PFSK-1 (cell line): ENCODE data around the gene IFI27.

Source experiments
- FOXP2 ChIP-seq: optimal IDR thresholded peaks from 2 replicates; pipeline ENCODE3; 2011; ENCODE audit warnings: borderline replicate concordance, control low read depth, inconsistent platforms; ENCODE audit not compliant: insufficient read depth; ENCODE audit errors: extremely low read length, extremely low read depth
- POLR2AphosphoS5 ChIP-seq: IDR thresholded peaks from 2 replicates; pipeline ENCODE4 v1.6.1; 2012; ENCODE audit warnings: low read depth, mild to moderate bottlenecking, control low read depth, low read length, moderate library complexity
- SIN3A ChIP-seq: IDR thresholded peaks from 2 replicates; pipeline ENCODE4 v1.6.1; 2012; ENCODE audit warnings: mild to moderate bottlenecking, low read length, moderate library complexity, borderline replicate concordance; ENCODE audit not compliant: insufficient read depth
- TAF1 ChIP-seq: IDR thresholded peaks from 2 replicates; pipeline ENCODE4 v1.6.1; 2012; ENCODE audit warnings: low read length, control low read depth, borderline replicate concordance; ENCODE audit not compliant: insufficient read depth
- TF ChIP-seq, protein P1 (sequence below), 2 experiments: IDR thresholded peaks; 2 replicates each; pipeline versions ENCODE4 v1.6.1 to v1.8.0; 2011 to 2012; ENCODE audit warnings: low read depth in 2 of 2, low read length in 2 of 2, control low read depth in 1 of 2, inconsistent platforms in 1 of 2, mild to moderate bottlenecking in 1 of 2, moderate library complexity in 1 of 2; ENCODE audit not compliant: insufficient read depth in 1 of 2

IFI27 gene

DNA sequence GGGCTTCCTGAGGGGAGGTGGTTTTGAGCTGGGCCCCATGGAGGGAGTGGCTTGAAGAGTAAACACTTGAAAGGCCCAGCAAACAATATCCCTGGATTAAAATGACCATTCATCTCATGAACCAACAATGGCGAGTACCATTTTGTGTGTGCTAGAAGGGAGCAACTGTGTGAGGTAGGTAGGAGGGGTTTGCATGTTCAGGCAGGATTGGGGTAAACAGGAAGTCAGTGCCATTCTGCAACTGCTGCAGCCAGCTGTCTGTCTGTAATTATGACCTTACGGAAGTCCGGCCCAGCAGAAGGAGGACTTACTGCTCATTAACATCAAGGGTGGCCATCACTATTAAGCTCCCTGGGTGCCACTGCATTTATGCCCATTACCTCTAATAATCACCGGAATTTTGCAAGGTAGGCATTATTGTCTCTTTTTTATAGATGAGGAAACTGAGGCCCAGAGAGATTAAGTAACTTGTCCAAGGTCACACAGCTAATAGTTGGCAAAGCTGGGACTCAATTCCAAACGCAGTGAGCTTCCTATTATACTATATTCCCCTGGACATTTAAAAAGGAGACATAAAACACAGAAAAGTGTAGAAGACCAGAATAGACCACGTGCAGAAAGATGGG lies 35.5 kb downstream of the IFI27 start:
- no peak for TF ChIP-seq SIN3A
- no peak for TF ChIP-seq POLR2AphosphoS5
- no peak for TF ChIP-seq FOXP2
- TF ChIP-seq, protein P1, sequence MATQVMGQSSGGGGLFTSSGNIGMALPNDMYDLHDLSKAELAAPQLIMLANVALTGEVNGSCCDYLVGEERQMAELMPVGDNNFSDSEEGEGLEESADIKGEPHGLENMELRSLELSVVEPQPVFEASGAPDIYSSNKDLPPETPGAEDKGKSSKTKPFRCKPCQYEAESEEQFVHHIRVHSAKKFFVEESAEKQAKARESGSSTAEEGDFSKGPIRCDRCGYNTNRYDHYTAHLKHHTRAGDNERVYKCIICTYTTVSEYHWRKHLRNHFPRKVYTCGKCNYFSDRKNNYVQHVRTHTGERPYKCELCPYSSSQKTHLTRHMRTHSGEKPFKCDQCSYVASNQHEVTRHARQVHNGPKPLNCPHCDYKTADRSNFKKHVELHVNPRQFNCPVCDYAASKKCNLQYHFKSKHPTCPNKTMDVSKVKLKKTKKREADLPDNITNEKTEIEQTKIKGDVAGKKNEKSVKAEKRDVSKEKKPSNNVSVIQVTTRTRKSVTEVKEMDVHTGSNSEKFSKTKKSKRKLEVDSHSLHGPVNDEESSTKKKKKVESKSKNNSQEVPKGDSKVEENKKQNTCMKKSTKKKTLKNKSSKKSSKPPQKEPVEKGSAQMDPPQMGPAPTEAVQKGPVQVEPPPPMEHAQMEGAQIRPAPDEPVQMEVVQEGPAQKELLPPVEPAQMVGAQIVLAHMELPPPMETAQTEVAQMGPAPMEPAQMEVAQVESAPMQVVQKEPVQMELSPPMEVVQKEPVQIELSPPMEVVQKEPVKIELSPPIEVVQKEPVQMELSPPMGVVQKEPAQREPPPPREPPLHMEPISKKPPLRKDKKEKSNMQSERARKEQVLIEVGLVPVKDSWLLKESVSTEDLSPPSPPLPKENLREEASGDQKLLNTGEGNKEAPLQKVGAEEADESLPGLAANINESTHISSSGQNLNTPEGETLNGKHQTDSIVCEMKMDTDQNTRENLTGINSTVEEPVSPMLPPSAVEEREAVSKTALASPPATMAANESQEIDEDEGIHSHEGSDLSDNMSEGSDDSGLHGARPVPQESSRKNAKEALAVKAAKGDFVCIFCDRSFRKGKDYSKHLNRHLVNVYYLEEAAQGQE (IDR thresholded peaks at IDR 0.05; ENCODE audit: insufficient read depth in 1 of 2, low read depth in 2 of 2, low read length in 2 of 2) = no peak

DNA sequence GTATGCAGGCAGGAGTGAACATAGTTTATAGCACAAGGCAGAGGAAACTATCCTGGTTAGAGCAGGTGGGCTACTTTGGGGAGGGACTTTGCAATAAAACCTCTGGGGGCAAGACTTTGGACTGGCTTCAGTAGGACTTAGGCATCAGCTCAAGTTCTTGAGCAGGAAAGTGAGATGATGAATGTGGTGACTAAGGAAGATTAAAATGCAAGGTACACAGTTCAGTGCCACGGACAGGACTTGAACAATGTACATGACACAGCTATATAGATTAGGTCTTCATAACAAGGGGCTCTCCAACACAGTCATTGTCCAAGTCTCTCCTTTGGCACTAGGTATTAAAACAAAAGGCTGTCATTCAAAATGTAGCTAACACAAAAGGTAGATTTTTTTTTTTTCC lies 42.1 kb downstream of the IFI27 start:
- TF ChIP-seq SIN3A (no peak), POLR2AphosphoS5 (no peak), TAF1 (no peak), FOXP2 (no peak)
- TF ChIP-seq, protein P1 (IDR thresholded peaks at IDR 0.05; ENCODE audit: insufficient read depth in 1 of 2, low read depth in 2 of 2, low read length in 2 of 2) = no peak

DNA sequence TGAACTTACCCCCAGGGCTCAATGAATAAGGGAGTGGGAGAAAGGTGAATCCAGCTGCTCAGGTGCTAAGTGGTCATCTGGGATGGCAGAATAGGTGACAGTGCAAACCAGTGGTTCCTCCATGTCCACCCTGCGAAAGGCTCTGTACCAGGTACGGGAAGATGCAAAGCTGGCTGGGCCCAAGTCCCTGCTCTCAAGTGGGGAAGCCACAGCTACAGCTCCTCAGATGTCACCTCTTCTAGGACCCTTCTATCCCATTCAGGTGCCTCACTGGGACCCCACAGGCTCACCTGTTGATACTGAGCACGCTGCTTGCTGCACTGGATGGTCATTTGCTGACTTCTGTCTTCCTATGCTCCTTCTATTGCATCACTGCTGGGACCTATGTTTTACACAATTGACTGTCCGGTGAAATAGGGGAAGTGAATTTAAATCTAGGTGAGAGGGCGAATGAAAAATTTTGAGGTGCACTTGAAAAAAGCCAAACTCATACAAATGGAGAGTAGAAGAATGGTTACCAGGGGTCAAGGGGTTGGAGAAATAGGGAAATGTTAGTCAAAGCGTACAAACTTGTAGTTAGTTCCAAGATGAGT lies 43.3 kb downstream of the IFI27 start:
- TF ChIP-seq SIN3A = no peak
- TF ChIP-seq POLR2AphosphoS5 = no peak
- TF ChIP-seq TAF1 = no peak
- TF ChIP-seq, protein P1 (IDR thresholded peaks at IDR 0.05; ENCODE audit: insufficient read depth in 1 of 2, low read depth in 2 of 2, low read length in 2 of 2) = no peak
- no peak for TF ChIP-seq FOXP2

DNA sequence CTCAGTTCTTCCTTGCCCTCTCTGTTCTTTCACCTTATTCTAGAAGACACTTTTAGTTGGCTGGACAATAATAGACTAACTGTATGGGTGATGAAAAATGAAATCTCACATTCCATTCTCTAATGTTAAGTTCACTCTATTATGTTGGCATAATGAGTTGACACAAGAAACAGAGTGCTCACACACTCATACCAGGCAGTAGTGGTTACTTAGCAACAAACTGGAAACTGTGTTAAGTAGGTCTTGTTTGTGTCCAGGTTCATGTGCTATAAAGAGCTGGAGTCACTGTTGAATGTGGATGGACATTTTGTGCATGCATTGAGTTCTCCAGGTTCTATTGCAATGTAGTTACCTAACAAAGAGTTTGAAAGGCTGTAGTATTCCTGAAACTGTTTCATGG lies 46.7 kb downstream of the IFI27 start:
- TF ChIP-seq TAF1 (no peak), POLR2AphosphoS5 (no peak), FOXP2 (no peak), SIN3A (no peak)
- TF ChIP-seq, protein P1 (IDR thresholded peaks at IDR 0.05; ENCODE audit: insufficient read depth in 1 of 2, low read depth in 2 of 2, low read length in 2 of 2) = no peak
